Neural crest cell (in vitro differentiated cells): ENCODE measurements around the gene ULK4. TPM values are rescaled to one million over a fixed set of nuclear protein-coding genes. Genes with fewer than 3 reads are reported as not detected.

Source experiments
- DNase-seq: peaks from one replicate; pipeline ENCODE4 v3.0.0; 2021; ENCODE audit warnings: low read depth, mixed read lengths, low spot score
- H3K27ac Mint-ChIP-seq: one replicate; pipeline ENCODE4 v1.8.0; 2021; ENCODE audit warnings: mild to moderate bottlenecking, mixed read lengths; ENCODE audit not compliant: unreplicated experiment
- H3K27me3 Mint-ChIP-seq: 2 replicates; pipeline ENCODE4 v1.8.0; 2021; ENCODE audit warnings: low read depth, mild to moderate bottlenecking, mixed read lengths
- H3K36me3 Mint-ChIP-seq: 2 replicates; pipeline ENCODE4 v1.8.0; 2021; ENCODE audit warnings: low read depth, mild to moderate bottlenecking, mixed read lengths
- H3K4me1 Mint-ChIP-seq: 2 replicates; pipeline ENCODE4 v1.8.0; 2021; ENCODE audit warnings: mixed read lengths
- H3K4me3 Mint-ChIP-seq: one replicate; pipeline ENCODE4 v1.8.0; 2021; ENCODE audit warnings: mild to moderate bottlenecking, mixed read lengths
- H3K9me3 Mint-ChIP-seq: 2 replicates; pipeline ENCODE4 v1.8.0; 2021; ENCODE audit warnings: mixed read lengths
- total RNA-seq: library from RNA; stranded (reverse); gene quantifications from 2 replicates; pipeline ENCODE4 v1.2.1, GENCODE V29; 2021
- TF ChIP-seq, protein P1 (sequence below): fragments of 200-600 bp; sonication (generic); conservative IDR thresholded peaks from 2 replicates; pipeline ENCODE4 v1.5.0; 2021; ENCODE audit warnings: antibody characterized with exemption, mild to moderate bottlenecking

The ULK4 gene
- total RNA-seq, 1 donor from 2014 or later: 10.2 TPM

DNA sequence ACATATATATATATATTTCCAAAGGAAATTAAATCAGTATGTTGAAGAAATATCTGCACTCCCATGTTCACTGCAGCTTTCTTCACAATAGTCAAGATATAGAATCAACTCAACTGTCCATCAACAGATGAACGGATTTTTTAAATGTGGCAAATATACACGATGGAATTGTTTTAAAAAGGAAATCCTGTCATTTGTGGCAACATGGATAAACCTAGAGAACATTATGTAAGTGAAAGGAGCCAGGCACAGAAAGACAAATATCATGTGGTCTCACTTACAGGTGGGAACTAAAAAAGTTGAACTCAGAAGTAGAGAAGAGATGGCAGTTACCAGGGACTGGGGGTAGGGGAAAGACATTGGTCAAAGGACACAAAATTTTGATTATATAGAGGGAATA lies 253.7 kb downstream of the ULK4 start:
- Mint-ChIP-seq H3K4me1 (peaks cover 7% of the 10 kb centered on the region), H3K27me3 (no peaks in the 10 kb centered on the region), H3K9me3 (no peaks in the 10 kb centered on the region), H3K36me3 (no peaks in the 10 kb centered on the region), H3K27ac (no peak overlapping the region), H3K4me3 (no peak overlapping the region)
- TF ChIP-seq, protein P1, sequence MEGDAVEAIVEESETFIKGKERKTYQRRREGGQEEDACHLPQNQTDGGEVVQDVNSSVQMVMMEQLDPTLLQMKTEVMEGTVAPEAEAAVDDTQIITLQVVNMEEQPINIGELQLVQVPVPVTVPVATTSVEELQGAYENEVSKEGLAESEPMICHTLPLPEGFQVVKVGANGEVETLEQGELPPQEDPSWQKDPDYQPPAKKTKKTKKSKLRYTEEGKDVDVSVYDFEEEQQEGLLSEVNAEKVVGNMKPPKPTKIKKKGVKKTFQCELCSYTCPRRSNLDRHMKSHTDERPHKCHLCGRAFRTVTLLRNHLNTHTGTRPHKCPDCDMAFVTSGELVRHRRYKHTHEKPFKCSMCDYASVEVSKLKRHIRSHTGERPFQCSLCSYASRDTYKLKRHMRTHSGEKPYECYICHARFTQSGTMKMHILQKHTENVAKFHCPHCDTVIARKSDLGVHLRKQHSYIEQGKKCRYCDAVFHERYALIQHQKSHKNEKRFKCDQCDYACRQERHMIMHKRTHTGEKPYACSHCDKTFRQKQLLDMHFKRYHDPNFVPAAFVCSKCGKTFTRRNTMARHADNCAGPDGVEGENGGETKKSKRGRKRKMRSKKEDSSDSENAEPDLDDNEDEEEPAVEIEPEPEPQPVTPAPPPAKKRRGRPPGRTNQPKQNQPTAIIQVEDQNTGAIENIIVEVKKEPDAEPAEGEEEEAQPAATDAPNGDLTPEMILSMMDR: no peak
- DNase-seq: no peak

DNA sequence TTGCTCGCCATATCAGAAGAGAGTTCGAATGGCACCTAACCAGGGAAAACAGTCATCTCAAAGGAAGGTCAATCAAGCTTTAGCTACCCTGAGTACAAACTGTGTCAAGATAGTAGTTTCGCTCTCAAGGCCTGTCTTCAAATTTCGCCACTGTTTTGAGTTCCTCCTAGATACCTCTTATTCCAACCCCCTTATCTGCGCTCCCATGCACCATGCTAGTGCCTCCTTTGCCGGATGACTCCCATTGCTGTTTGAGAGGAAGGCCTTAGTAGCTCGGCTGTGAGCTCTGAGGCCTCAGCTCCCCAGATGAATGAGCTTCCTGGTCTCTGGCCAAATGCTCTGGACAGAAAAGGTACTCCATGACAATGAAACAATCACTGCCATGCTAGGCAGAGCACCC lies 256.0 kb downstream of the ULK4 start:
- H3K36me3 Mint-ChIP-seq: no peaks in the 10 kb centered on the region
- H3K27me3 Mint-ChIP-seq: no peaks in the 10 kb centered on the region
- H3K4me1 Mint-ChIP-seq: peaks cover 4% of the 10 kb centered on the region
- H3K27ac Mint-ChIP-seq: peak overlapping the region; percentile 92
- DNase-seq: no peak
- TF ChIP-seq, protein P1: no peak
- no peak overlapping the region for H3K4me3 Mint-ChIP-seq
- H3K9me3 Mint-ChIP-seq: no peaks in the 10 kb centered on the region

DNA sequence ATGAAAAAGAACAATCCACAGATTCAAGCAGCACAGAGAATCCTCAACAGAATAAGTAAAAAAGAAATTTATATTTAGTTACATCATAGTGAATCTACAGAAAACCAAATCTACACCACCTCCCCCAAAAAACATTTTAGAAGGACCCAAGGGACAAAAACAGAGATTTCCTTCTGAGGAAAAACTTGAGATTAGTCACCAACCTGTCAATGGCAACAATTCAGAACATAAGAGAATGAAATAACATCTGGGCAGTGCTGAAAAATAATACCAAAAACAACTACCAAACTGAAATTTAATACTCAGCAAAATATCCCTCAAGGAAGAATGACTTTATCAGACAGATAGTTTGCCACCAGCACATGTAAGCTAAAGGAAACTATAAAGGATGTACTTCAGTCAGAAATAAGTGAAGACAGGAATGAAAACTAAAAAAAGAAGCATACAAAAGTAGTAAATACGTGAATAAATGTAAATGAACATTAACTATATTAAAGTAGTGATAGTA lies 260.7 kb downstream of the ULK4 start:
- H3K27ac Mint-ChIP-seq: no peak overlapping the region
- H3K27me3 Mint-ChIP-seq: no peaks in the 10 kb centered on the region
- no peak for DNase-seq
- peaks cover 4% of the 10 kb centered on the region for H3K9me3 Mint-ChIP-seq
- H3K36me3 Mint-ChIP-seq: peaks cover 3% of the 10 kb centered on the region
- H3K4me3 Mint-ChIP-seq: no peak overlapping the region
- no peaks in the 10 kb centered on the region for H3K4me1 Mint-ChIP-seq
- TF ChIP-seq, protein P1: no peak

DNA sequence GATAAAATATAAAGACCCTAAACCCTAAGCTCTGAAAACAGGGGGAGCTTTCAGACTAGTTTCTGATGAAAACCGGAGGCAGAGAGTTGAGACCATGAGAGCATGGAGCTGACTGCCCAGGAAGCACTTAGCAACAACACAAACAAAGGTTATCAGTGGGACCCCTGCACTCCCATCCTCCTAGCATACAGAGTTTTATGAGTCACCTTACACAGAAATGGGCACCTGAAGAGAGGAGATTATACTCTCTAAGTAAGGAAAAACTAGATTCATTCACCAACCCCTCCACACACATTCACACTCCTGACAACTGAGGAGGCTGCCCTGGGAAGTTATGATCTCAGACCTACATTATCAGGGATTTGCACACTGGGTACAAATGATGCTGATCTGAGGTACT lies 261.7 kb downstream of the ULK4 start:
- H3K36me3 Mint-ChIP-seq: peaks cover 4% of the 10 kb centered on the region
- DNase-seq: no peak
- no peaks in the 10 kb centered on the region for H3K27me3 Mint-ChIP-seq
- H3K9me3 Mint-ChIP-seq: peaks cover 6% of the 10 kb centered on the region
- no peak overlapping the region for H3K4me3 Mint-ChIP-seq
- H3K4me1 Mint-ChIP-seq: no peaks in the 10 kb centered on the region
- peak overlapping the region; percentile 29 for H3K27ac Mint-ChIP-seq
- TF ChIP-seq, protein P1: no peak

DNA sequence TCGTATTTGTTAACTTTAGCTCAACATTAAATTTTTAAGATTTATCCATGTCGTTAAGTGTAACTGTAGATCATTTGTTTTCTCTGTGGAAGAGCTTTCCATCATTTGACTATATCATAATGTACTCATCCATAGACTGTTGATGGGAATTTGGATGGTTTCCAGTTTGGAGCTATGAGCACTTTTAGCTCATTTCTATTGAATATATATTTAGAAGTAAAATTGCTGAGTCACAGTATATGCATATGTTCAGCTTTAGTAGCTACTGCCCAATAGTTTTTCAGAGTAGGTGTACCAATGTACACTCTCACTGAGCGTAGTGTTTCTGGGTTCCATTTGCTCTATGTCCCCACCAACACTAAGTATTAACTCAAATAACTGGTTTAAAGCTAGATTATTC lies 263.0 kb downstream of the ULK4 start:
- no peak overlapping the region for H3K27ac Mint-ChIP-seq
- peaks cover 12% of the 10 kb centered on the region for H3K36me3 Mint-ChIP-seq
- no peak overlapping the region for H3K4me3 Mint-ChIP-seq
- TF ChIP-seq, protein P1: no peak
- DNase-seq: no peak
- peaks cover 7% of the 10 kb centered on the region for H3K9me3 Mint-ChIP-seq
- H3K27me3 Mint-ChIP-seq: no peaks in the 10 kb centered on the region
- no peaks in the 10 kb centered on the region for H3K4me1 Mint-ChIP-seq

DNA sequence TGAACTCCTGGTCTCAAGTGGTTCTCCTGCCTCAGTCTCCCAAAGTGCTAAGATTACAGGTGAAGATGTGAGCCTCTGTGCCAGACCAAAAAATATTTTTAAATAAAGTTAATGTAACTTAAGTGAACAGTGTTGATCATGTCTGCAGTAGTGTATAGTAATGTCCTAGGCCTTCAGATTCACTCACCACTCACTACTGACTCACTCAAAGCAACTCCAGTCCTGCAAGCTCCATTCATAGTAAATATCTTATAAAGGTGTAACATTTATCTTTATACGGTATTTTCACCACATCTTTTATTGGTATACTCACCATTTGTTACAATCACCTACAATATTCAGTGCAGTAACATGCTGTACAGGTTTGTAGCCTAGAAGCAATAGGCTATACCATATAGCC lies 264.2 kb downstream of the ULK4 start:
- peaks cover 7% of the 10 kb centered on the region for H3K9me3 Mint-ChIP-seq
- peaks cover 13% of the 10 kb centered on the region for H3K36me3 Mint-ChIP-seq
- H3K27me3 Mint-ChIP-seq: no peaks in the 10 kb centered on the region
- TF ChIP-seq, protein P1: no peak
- H3K4me3 Mint-ChIP-seq: no peak overlapping the region
- DNase-seq: no peak
- H3K27ac Mint-ChIP-seq: no peak overlapping the region
- no peaks in the 10 kb centered on the region for H3K4me1 Mint-ChIP-seq
